ENCODE results near the gene MAP2K6.

MAP2K6 gene

GRCh38 chr17:69427486-69428197, 13.1 kb downstream of the MAP2K6 start:
- DNase-seq, result no peak

GRCh38 chr17:69428252-69428980, 13.9 kb downstream of the MAP2K6 start:
- DNase-seq, result no peak

GRCh38 chr17:69430488-69430887, 16.0 kb downstream of the MAP2K6 start:
- no peak for DNase-seq

- no peak for DNase-seq
Measured at GRCh38 chr17:69431835-69432234, 17.3 kb downstream of the MAP2K6 start.

GRCh38 chr17:69433093-69433492, 18.6 kb downstream of the MAP2K6 start:
- DNase-seq, result no peak

GRCh38 chr17:69434164-69434579, 19.7 kb downstream of the MAP2K6 start:
- no peak for DNase-seq

- DNase-seq, result no peak
Measured at GRCh38 chr17:69435971-69436696, 21.6 kb downstream of the MAP2K6 start.

GRCh38 chr17:69437475-69437874, 23.0 kb downstream of the MAP2K6 start:
- DNase-seq, result no peak

- DNase-seq, result no peak
Measured at GRCh38 chr17:69438776-69439175, 24.3 kb downstream of the MAP2K6 start.

GRCh38 chr17:69441179-69441578, 26.7 kb downstream of the MAP2K6 start:
- DNase-seq, result no peak

- no peak for DNase-seq
Measured at GRCh38 chr17:69443138-69443537, 28.6 kb downstream of the MAP2K6 start.

GRCh38 chr17:69444023-69444422, 29.5 kb downstream of the MAP2K6 start:
- no peak for DNase-seq

GRCh38 chr17:69445132-69445531, 30.6 kb downstream of the MAP2K6 start:
- DNase-seq, result no peak

- no peak for DNase-seq
Measured at GRCh38 chr17:69447726-69448125, 33.2 kb downstream of the MAP2K6 start.

GRCh38 chr17:69448431-69449102, 34.1 kb downstream of the MAP2K6 start:
- DNase-seq, result no peak

GRCh38 chr17:69450131-69450530, 35.6 kb downstream of the MAP2K6 start:
- no peak for DNase-seq

GRCh38 chr17:69450918-69451317, 36.4 kb downstream of the MAP2K6 start:
- no peak for DNase-seq

- DNase-seq, result no peak
Measured at GRCh38 chr17:69451416-69452394, 37.2 kb downstream of the MAP2K6 start.

GRCh38 chr17:69452664-69453260, 38.3 kb downstream of the MAP2K6 start:
- DNase-seq, result no peak

- no peak for DNase-seq
Measured at GRCh38 chr17:69454051-69454450, 39.6 kb downstream of the MAP2K6 start.

GRCh38 chr17:69455040-69455439, 40.5 kb downstream of the MAP2K6 start:
- DNase-seq, result no peak

GRCh38 chr17:69457603-69458002, 43.1 kb downstream of the MAP2K6 start:
- DNase-seq, result no peak
